ENCODE measurements around the gene AGPAT4.

AGPAT4 gene

DNA sequence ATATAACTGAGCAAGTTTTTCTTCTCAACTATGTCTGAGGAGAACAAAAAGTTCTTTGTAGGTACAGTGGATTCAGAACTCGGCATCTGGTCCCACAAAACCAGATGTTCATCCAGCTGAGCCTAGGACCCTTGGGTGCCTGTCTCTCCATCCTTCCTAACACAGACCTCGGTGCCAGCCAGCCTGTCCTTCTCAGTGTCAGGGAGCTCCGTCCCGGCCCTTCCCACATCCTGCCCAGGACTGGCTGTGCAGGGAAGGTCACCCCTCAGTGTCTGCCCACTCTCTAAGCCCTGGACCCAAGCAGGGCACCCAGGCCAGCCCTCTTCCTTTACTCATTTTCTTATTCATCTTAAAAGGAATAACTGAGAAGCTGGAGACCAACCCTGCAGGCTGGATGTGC lies 32.0 kb upstream of the AGPAT4 start:
- H3K27me3 ChIP-seq (ENCODE audit: control insufficient read depth, insufficient read depth, low read length), result no peaks in the 10 kb centered on the region
- H3K36me3 ChIP-seq (ENCODE audit: control insufficient read depth, insufficient read depth, low read length), result no peaks in the 10 kb centered on the region
- H3K4me1 ChIP-seq (ENCODE audit: control insufficient read depth, insufficient read depth, low read length), result no peaks in the 10 kb centered on the region
- no peaks in the 10 kb centered on the region for H3K9me3 ChIP-seq (ENCODE audit: control insufficient read depth, insufficient read depth, low read depth, low read length)
- no peak overlapping the region for H3K9ac ChIP-seq (ENCODE audit: low read length)
- no peak overlapping the region for H3K27ac ChIP-seq (ENCODE audit: low read depth, low read length)
- no peak overlapping the region for H3K4me3 ChIP-seq (ENCODE audit: low read depth, low read length)

DNA sequence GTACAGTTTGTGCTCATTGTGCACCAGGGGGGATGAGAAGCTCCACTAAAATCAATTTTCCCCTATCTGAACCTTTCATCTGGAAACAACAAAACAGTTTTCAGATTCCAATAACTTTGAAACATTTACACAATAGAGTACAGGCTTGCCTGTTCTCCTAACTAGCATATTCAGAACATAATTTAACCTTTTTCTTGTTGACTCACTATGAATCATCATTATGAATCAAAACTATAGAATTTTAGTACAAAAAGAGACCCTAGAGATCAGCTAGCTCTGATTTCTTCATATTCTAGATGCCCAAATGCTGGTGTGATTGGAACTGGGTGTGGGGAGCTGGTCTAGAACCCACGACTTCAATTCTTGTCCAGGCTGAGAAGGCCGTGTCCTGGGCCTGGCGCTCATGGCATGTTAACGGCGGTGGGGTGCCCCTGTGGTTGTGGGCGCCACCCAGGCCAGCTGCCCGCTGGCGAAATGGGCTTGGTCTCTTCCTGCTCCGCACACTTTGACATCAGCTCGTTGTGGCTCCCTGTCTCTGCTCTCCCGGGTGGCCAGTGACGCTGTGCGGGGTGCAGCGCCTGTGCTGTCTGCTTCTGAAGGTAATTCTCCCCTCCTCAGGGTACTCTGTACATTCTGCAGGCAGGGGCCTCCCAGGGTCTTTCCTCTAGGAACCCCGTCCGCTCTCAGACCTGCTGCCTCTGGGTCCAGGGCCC lies 29.9 kb upstream of the AGPAT4 start:
- H3K27me3 ChIP-seq (ENCODE audit: control insufficient read depth, insufficient read depth, low read length), result no peaks in the 10 kb centered on the region
- no peak overlapping the region for H3K27ac ChIP-seq (ENCODE audit: low read depth, low read length)
- peaks cover 3% of the 10 kb centered on the region; the same call in 1 of the 2 replicates for H3K9me3 ChIP-seq (ENCODE audit: control insufficient read depth, insufficient read depth, low read depth, low read length)
- H3K9ac ChIP-seq (ENCODE audit: low read length), result no peak overlapping the region
- no peaks in the 10 kb centered on the region for H3K4me1 ChIP-seq (ENCODE audit: control insufficient read depth, insufficient read depth, low read length)
- H3K4me3 ChIP-seq (ENCODE audit: low read depth, low read length), result no peak overlapping the region
- no peaks in the 10 kb centered on the region for H3K36me3 ChIP-seq (ENCODE audit: control insufficient read depth, insufficient read depth, low read length)

DNA sequence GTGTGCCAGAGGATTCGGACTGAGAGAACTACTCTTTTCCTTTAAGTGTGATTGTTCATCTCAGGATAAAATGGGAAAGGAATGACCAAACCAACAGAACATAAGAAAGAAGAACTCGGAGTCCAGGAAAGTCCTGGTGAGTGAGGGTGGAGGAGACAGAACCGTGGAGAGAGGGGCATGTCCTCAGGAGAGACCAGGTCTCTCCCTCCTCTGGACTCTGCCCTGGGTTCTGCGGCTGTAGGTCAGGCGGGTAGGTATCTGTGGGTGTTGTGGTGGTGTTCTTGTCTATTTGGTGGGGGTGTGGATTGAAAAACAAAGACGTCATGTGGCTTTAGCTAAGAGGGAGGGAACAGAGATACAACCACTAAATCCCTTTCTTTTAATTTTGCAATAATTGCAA lies 29.1 kb upstream of the AGPAT4 start:
- Histone ChIP-seq H3K9me3 (ENCODE audit: control insufficient read depth, insufficient read depth, low read depth, low read length) (peaks cover 5% of the 10 kb centered on the region), H3K27me3 (ENCODE audit: control insufficient read depth, insufficient read depth, low read length) (no peaks in the 10 kb centered on the region), H3K36me3 (ENCODE audit: control insufficient read depth, insufficient read depth, low read length) (no peaks in the 10 kb centered on the region), H3K4me3 (ENCODE audit: low read depth, low read length) (no peak overlapping the region), H3K27ac (ENCODE audit: low read depth, low read length) (no peak overlapping the region), H3K9ac (ENCODE audit: low read length) (no peak overlapping the region), H3K4me1 (ENCODE audit: control insufficient read depth, insufficient read depth, low read length) (no peaks in the 10 kb centered on the region)

DNA sequence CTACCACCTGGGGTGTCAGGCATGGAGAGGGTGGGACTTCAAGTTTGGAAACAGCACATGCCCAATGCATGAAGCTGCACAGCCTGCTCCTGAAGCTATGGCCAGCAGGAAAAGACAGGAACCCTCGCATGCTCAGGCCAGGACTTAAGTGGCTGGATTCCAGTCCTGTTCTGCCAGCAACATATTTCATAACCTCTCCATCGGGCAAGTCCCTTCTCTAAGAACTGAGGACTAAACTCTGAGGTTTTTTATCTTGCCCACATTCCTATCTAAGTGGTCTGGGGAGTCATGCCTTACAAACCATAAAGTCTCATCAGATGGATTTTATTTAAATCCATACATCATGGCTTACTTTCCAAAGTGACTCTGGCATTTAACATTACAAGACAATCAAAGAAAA lies 27.5 kb upstream of the AGPAT4 start:
- Histone ChIP-seq H3K4me1 (ENCODE audit: control insufficient read depth, insufficient read depth, low read length) (no peaks in the 10 kb centered on the region), H3K9me3 (ENCODE audit: control insufficient read depth, insufficient read depth, low read depth, low read length) (peaks cover 16% of the 10 kb centered on the region), H3K36me3 (ENCODE audit: control insufficient read depth, insufficient read depth, low read length) (no peaks in the 10 kb centered on the region), H3K27me3 (ENCODE audit: control insufficient read depth, insufficient read depth, low read length) (no peaks in the 10 kb centered on the region), H3K9ac (ENCODE audit: low read length) (no peak overlapping the region), H3K4me3 (ENCODE audit: low read depth, low read length) (no peak overlapping the region), H3K27ac (ENCODE audit: low read depth, low read length) (no peak overlapping the region)

DNA sequence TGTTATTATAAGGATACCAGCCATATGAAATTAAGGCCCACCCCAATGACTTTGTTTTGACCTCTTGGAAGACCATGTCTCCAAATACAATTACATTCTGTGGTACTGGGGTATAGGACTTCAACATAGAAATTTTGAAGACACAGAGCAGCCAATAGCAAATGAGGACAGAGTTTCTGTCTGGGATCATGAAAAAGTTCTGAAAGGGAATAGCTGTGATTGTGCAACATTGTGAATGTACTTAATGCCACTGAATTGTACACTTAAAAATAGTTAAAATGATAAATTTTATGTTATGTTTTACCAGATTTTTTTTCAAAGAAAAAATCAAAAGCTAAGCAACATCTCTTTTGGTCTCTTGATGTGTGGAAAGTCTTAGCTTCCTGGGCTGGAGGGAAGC lies 27.0 kb upstream of the AGPAT4 start:
- no peak overlapping the region for H3K4me3 ChIP-seq (ENCODE audit: low read depth, low read length)
- H3K27ac ChIP-seq (ENCODE audit: low read depth, low read length), result no peak overlapping the region
- no peaks in the 10 kb centered on the region for H3K27me3 ChIP-seq (ENCODE audit: control insufficient read depth, insufficient read depth, low read length)
- H3K9me3 ChIP-seq (ENCODE audit: control insufficient read depth, insufficient read depth, low read depth, low read length), result peaks cover 20% of the 10 kb centered on the region
- H3K4me1 ChIP-seq (ENCODE audit: control insufficient read depth, insufficient read depth, low read length), result no peaks in the 10 kb centered on the region
- H3K9ac ChIP-seq (ENCODE audit: low read length), result no peak overlapping the region
- no peaks in the 10 kb centered on the region for H3K36me3 ChIP-seq (ENCODE audit: control insufficient read depth, insufficient read depth, low read length)

DNA sequence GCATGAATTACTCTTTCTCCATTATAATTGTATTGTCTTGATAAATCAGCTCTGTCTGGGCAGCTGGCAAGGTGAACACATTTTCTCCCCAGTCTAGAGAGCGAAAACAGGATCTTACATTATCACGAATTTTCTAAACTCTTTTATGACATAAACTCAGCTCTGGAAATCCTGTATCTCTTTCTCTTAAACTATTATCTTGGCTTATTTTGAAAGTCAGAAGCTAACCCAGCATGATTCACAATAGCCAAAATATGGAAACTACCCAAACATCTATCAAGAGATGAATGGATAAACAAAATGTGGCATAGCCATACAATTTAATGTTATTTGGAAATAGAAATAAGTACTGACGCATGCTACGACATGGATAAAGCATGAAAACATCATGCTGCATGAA lies 25.9 kb upstream of the AGPAT4 start:
- no peaks in the 10 kb centered on the region for H3K36me3 ChIP-seq (ENCODE audit: control insufficient read depth, insufficient read depth, low read length)
- no peak overlapping the region for H3K9ac ChIP-seq (ENCODE audit: low read length)
- peaks cover 30% of the 10 kb centered on the region for H3K9me3 ChIP-seq (ENCODE audit: control insufficient read depth, insufficient read depth, low read depth, low read length)
- no peak overlapping the region for H3K4me3 ChIP-seq (ENCODE audit: low read depth, low read length)
- no peaks in the 10 kb centered on the region for H3K27me3 ChIP-seq (ENCODE audit: control insufficient read depth, insufficient read depth, low read length)
- no peak overlapping the region for H3K27ac ChIP-seq (ENCODE audit: low read depth, low read length)
- H3K4me1 ChIP-seq (ENCODE audit: control insufficient read depth, insufficient read depth, low read length), result no peaks in the 10 kb centered on the region

DNA sequence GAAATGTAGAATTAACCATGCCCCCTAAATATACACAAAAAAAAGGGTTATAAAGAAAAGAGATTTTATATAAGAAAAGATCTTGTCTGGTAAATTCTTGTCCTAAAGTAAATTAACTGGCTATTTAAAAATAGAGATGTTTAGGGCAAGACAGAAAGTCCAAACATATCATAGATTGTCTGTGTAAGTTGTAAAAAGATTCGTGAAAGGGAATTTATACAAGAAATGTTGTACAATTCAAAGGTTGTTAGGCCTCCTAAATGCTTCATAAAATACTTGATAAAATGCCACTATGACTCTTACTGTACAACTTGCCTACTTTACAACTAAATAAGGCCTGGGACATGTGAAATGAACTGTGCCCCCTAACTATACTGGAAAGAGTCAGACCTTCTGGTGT lies 21.9 kb upstream of the AGPAT4 start:
- H3K36me3 ChIP-seq (ENCODE audit: control insufficient read depth, insufficient read depth, low read length), result no peaks in the 10 kb centered on the region
- no peak overlapping the region for H3K27ac ChIP-seq (ENCODE audit: low read depth, low read length)
- H3K9me3 ChIP-seq (ENCODE audit: control insufficient read depth, insufficient read depth, low read depth, low read length), result peaks cover 30% of the 10 kb centered on the region
- H3K4me3 ChIP-seq (ENCODE audit: low read depth, low read length), result no peak overlapping the region
- H3K27me3 ChIP-seq (ENCODE audit: control insufficient read depth, insufficient read depth, low read length), result no peaks in the 10 kb centered on the region
- H3K4me1 ChIP-seq (ENCODE audit: control insufficient read depth, insufficient read depth, low read length), result peaks cover 17% of the 10 kb centered on the region
- no peak overlapping the region for H3K9ac ChIP-seq (ENCODE audit: low read length)

DNA sequence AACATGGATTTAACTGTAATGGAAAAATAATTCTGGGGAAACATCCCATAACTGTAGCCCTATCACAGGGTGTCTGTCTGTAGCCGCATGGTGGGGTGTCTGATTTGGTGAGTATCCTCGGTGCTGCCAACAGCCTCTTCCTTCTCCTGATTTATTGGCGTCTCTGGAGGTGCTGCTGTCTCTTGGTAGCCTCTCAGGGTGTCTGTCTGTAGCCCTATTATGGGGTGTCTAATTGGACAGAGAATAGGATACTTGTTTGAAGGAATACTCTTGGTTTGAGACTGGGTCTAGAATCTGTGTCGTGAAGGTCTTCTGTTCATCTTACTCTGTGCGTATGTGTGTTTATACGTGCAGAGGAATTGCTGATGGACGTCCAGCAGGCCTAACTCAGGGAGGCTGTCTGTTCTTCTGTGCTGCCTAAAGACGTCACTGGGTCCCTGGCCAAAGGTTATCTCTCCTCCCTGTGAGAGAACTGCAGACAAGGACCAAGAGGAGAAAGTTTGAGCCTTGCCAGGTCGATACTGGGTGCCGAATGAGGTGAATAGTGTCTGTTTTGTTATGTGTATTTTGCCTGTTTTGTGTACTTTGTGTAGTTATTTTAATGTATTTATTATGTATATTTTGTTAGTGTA lies 18.9 kb upstream of the AGPAT4 start:
- H3K4me3 ChIP-seq (ENCODE audit: low read depth, low read length), result no peak overlapping the region
- no peaks in the 10 kb centered on the region for H3K27me3 ChIP-seq (ENCODE audit: control insufficient read depth, insufficient read depth, low read length)
- H3K9ac ChIP-seq (ENCODE audit: low read length), result no peak overlapping the region
- peaks cover 23% of the 10 kb centered on the region for H3K9me3 ChIP-seq (ENCODE audit: control insufficient read depth, insufficient read depth, low read depth, low read length)
- H3K27ac ChIP-seq (ENCODE audit: low read depth, low read length), result no peak overlapping the region; the same call in 1 of the 2 replicates
- no peaks in the 10 kb centered on the region for H3K36me3 ChIP-seq (ENCODE audit: control insufficient read depth, insufficient read depth, low read length)
- H3K4me1 ChIP-seq (ENCODE audit: control insufficient read depth, insufficient read depth, low read length), result peaks cover 17% of the 10 kb centered on the region

DNA sequence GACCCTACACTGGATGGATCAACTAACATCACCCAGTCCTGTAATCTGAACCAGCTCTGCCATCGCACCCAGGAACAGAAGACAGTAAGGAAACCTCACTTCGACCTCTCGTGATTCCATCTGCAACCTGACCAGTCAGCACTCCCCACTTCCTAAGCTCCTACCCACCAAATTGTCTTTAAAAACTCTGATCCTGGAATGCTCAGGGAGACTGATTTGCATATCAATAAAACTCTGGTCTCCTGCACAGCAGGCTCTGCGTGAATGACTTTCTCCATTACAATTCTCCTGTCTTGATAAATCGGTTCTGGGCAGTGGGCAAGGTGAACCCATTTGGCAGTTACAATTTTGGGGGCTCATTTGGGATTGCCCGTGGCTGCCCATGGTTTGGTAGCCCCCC lies 18.3 kb upstream of the AGPAT4 start:
- H3K9ac ChIP-seq (ENCODE audit: low read length), result no peak overlapping the region
- no peaks in the 10 kb centered on the region for H3K27me3 ChIP-seq (ENCODE audit: control insufficient read depth, insufficient read depth, low read length)
- H3K27ac ChIP-seq (ENCODE audit: low read depth, low read length), result no peak overlapping the region; the same call in 1 of the 2 replicates
- peaks cover 17% of the 10 kb centered on the region for H3K4me1 ChIP-seq (ENCODE audit: control insufficient read depth, insufficient read depth, low read length)
- H3K9me3 ChIP-seq (ENCODE audit: control insufficient read depth, insufficient read depth, low read depth, low read length), result peaks cover 19% of the 10 kb centered on the region
- no peaks in the 10 kb centered on the region for H3K36me3 ChIP-seq (ENCODE audit: control insufficient read depth, insufficient read depth, low read length)
- H3K4me3 ChIP-seq (ENCODE audit: low read depth, low read length), result no peak overlapping the region

DNA sequence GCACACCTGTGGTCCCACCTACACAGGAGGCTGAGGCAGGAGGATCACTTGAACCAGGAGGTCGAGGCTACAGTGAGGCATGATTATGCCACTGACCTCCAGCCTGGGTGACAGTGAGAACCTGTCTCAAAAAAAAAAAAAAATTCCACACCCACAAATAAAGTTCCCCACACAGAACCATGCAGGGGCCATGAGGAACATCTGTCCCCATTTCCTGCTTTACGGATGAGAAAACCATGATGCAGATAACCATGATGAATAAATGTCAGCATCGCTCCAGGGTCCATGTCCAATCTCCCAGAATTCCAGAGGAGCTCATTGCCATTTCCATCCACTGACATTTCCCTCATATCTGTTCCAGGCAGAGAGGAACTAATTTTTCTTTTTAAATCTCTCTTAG lies 16.9 kb upstream of the AGPAT4 start:
- Histone ChIP-seq H3K27ac (ENCODE audit: low read depth, low read length) (no peak overlapping the region), H3K9me3 (ENCODE audit: control insufficient read depth, insufficient read depth, low read depth, low read length) (peaks cover 9% of the 10 kb centered on the region), H3K36me3 (ENCODE audit: control insufficient read depth, insufficient read depth, low read length) (no peaks in the 10 kb centered on the region), H3K4me1 (ENCODE audit: control insufficient read depth, insufficient read depth, low read length) (peaks cover 17% of the 10 kb centered on the region), H3K4me3 (ENCODE audit: low read depth, low read length) (no peak overlapping the region), H3K27me3 (ENCODE audit: control insufficient read depth, insufficient read depth, low read length) (no peaks in the 10 kb centered on the region), H3K9ac (ENCODE audit: low read length) (no peak overlapping the region)

DNA sequence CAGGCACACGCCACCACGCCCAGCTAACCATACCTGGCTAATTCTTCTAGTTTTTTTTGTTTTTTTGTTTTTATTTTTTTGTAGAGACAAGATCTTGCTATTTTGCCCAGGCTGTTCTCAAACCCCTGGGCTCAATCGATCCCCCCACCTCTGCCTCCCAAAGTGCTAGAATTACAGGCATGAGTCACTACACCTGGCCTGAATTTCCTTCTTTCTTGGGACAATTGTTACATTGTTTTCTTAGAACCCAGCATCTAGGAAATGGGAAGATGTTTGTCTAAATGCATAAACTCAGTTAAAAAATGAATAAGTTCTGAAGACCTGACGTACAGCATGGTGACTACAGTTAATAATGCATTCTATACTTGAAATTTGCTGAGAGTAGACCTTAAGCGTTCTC lies 10.8 kb upstream of the AGPAT4 start:
- H3K4me3 ChIP-seq (ENCODE audit: low read depth, low read length), result no peak overlapping the region
- H3K4me1 ChIP-seq (ENCODE audit: control insufficient read depth, insufficient read depth, low read length), result no peaks in the 10 kb centered on the region
- no peaks in the 10 kb centered on the region for H3K27me3 ChIP-seq (ENCODE audit: control insufficient read depth, insufficient read depth, low read length)
- H3K9me3 ChIP-seq (ENCODE audit: control insufficient read depth, insufficient read depth, low read depth, low read length), result peaks cover 9% of the 10 kb centered on the region
- H3K36me3 ChIP-seq (ENCODE audit: control insufficient read depth, insufficient read depth, low read length), result no peaks in the 10 kb centered on the region
- H3K9ac ChIP-seq (ENCODE audit: low read length), result no peak overlapping the region
- no peak overlapping the region for H3K27ac ChIP-seq (ENCODE audit: low read depth, low read length)

Data from HUES6 (cell line).